HCT116 (cell line): ENCODE measurements around the gene DENND10. TPM values are rescaled to one million over a fixed set of nuclear protein-coding genes. Genes with fewer than 3 reads are reported as not detected.

ENCODE experiments used
- ATAC-seq: fragments of 200-7000 bp; cut with Tn5 transposase; 2 replicates; pipeline ENCODE4 v1.9.1; 2020; ENCODE audit warnings: mild to moderate bottlenecking, moderate library complexity
- BruUV-seq: library from RNA; stranded (reverse); fragments of 400-500 nt; replicated peaks from 2 replicates; lab custom pipeline; 2021; lab: Mats Ljungman, UMichigan
- CTCF ChIA-PET: fragments of 300-600 bp; sonication (Branson Sonifier 250); formaldehyde crosslinking; loops from one replicate; lab custom pipeline; 2021; ENCODE audit warnings: antibody characterized with exemption; lab: Charles Lee
- POLR2A ChIA-PET: fragments of 300-600, 350-600 bp; sonication (Branson Sonifier 250); formaldehyde crosslinking; loops from one replicate; lab custom pipeline; 2021; ENCODE audit warnings: antibody characterized with exemption; lab: Charles Lee
- RAD21 ChIA-PET, 2 experiments: fragments of 300-600 bp; sonication (Branson Sonifier 250); formaldehyde crosslinking; loops; one replicate each; lab custom pipeline; 2023; ENCODE audit warnings: low total read pairs in 2 of 2; ENCODE audit not compliant: uncharacterized antibody in 2 of 2, unreplicated experiment in 2 of 2, low non-redundant PET in 1 of 2; lab: Charles Lee
- DNase-seq: peaks from one replicate; pipeline ENCODE4 v3.0.0-alpha.2; 2010; ENCODE audit warnings: low read depth, low spot score
- H2AFZ ChIP-seq: fragments of 200-600 bp; shearing (Covaris generic), sonication (generic); 2 replicates; pipeline ENCODE4 v1.6.1; 2017; ENCODE audit warnings: low read depth, mixed run types, mixed read lengths, antibody characterized with exemption, low read length; ENCODE audit not compliant: poor library complexity, severe bottlenecking
- H3K27ac ChIP-seq: 2 replicates; pipeline ENCODE4 v1.5.1; 2012; ENCODE audit warnings: low read depth, low read length
- H3K27me3 ChIP-seq: fragments of 200-600 bp; sonication (generic); 2 replicates; pipeline ENCODE4 v1.6.1; 2016; ENCODE audit warnings: mixed run types, low read length, mixed read lengths; ENCODE audit not compliant: insufficient read depth
- H3K36me3 ChIP-seq, 2 experiments: fragments of 200-500 bp in 1 of 2; fragments of 200-600 bp in 1 of 2; sonication (Bioruptor generic) in 1 of 2; sonication (generic) in 1 of 2; 2 replicates each; pipeline versions ENCODE4 v1.5.1 to v1.6.1; 2014 to 2016; ENCODE audit warnings: low read length in 2 of 2, inconsistent platforms in 1 of 2, mixed read lengths in 1 of 2, mixed run types in 1 of 2; ENCODE audit not compliant: insufficient read depth in 2 of 2, control insufficient read depth in 1 of 2
- H3K4me1 ChIP-seq, 2 experiments: fragments of 200-600 bp in 1 of 2; sonication (generic) in 1 of 2; 2 replicates each; pipeline versions ENCODE4 v1.5.1 to v1.6.1; 2012 to 2017; ENCODE audit warnings: low read length in 2 of 2, inconsistent platforms in 1 of 2, mild to moderate bottlenecking in 1 of 2, mixed read lengths in 1 of 2, mixed run types in 1 of 2, moderate library complexity in 1 of 2; ENCODE audit not compliant: insufficient read depth in 2 of 2, control insufficient read depth in 1 of 2
- H3K4me2 ChIP-seq: fragments of 200-600 bp; sonication (generic); 2 replicates; pipeline ENCODE4 v1.6.1; 2017; ENCODE audit warnings: mixed run types, low read length, mixed read lengths
- H3K4me3 ChIP-seq, 2 experiments: fragments of 200-600 bp in 1 of 2; sonication (generic) in 1 of 2; replicated peaks in 1 of 2; 2 replicates each; pipeline ENCODE4 v1.5.1; 2011 to 2016; ENCODE audit warnings: low read length in 2 of 2, control low read depth in 1 of 2, low read depth in 1 of 2, mild to moderate bottlenecking in 1 of 2, mixed read lengths in 1 of 2, mixed run types in 1 of 2
- H3K79me2 ChIP-seq: fragments of 200-600 bp; sonication (generic); 2 replicates; pipeline ENCODE4 v1.6.1; 2017; ENCODE audit warnings: mild to moderate bottlenecking, mixed run types, low read length, moderate library complexity, mixed read lengths; ENCODE audit not compliant: insufficient read depth
- H3K9ac ChIP-seq: fragments of 200-600 bp; sonication (generic); 2 replicates; pipeline ENCODE4 v1.6.1; 2016; ENCODE audit warnings: low read length, mixed read lengths
- H3K9me2 ChIP-seq: fragments of 200-600 bp; sonication (generic), shearing (Covaris generic); 2 replicates; pipeline ENCODE4 v1.6.1; 2017; ENCODE audit warnings: mixed run types, mild to moderate bottlenecking, moderate library complexity; ENCODE audit not compliant: insufficient read depth
- H3K9me3 ChIP-seq, 2 experiments: fragments of 200-500 bp in 1 of 2; fragments of 200-600 bp in 1 of 2; sonication (Bioruptor generic) in 1 of 2; sonication (generic) in 1 of 2; 2 replicates each; pipeline ENCODE4 v1.6.1; 2014 to 2017; ENCODE audit warnings: low read length in 2 of 2, mixed read lengths in 2 of 2, inconsistent platforms in 1 of 2, low read depth in 1 of 2, mild to moderate bottlenecking in 1 of 2, mixed run types in 1 of 2, moderate library complexity in 1 of 2; ENCODE audit not compliant: control insufficient read depth in 1 of 2, insufficient read depth in 1 of 2
- H4K20me1 ChIP-seq: fragments of 200-600 bp; sonication (generic), shearing (Covaris generic); 2 replicates; pipeline ENCODE4 v1.6.1; 2017; ENCODE audit warnings: mixed run types, mild to moderate bottlenecking, moderate library complexity; ENCODE audit not compliant: insufficient read depth
- CEBPB ChIP-seq: IDR thresholded peaks from 2 replicates; pipeline ENCODE4 v1.6.1; 2012; ENCODE audit warnings: low read depth
- ELF1 ChIP-seq: IDR thresholded peaks from 2 replicates; pipeline ENCODE4 v1.6.1; 2012; ENCODE audit warnings: low read depth, borderline replicate concordance
- FOSL1 ChIP-seq: IDR thresholded peaks from 2 replicates; pipeline ENCODE4 v1.6.1; 2012; ENCODE audit warnings: low read depth
- SIN3A ChIP-seq: IDR thresholded peaks from 2 replicates; pipeline ENCODE4 v1.6.1; 2012; ENCODE audit warnings: low read depth
- ZNF274 ChIP-seq: fragments of 200-500 bp; sonication (Bioruptor generic); IDR thresholded peaks from 2 replicates; pipeline ENCODE4 v1.6.1; 2014; ENCODE audit warnings: mild to moderate bottlenecking, low read depth, low read length, inconsistent platforms
- intact Hi-C: fragments of 100-400 bp; cut with micrococcal nuclease; formaldehyde crosslinking; loops from 2 replicates; pipeline ENCODE4 v1.10.0; 2022
- total RNA-seq: library from RNA; stranded (reverse); gene quantifications from one replicate; pipeline ENCODE4 v1.2.1, GENCODE V29; 2021; ENCODE audit not compliant: unreplicated experiment
- TF ChIP-seq, protein P1 (sequence below): IDR thresholded peaks from 2 replicates; pipeline ENCODE4 v1.6.1; 2012; ENCODE audit warnings: low read depth
- TF ChIP-seq, protein P2 (sequence below): IDR thresholded peaks from 2 replicates; pipeline ENCODE4 v1.6.1; 2012

DENND10 gene
- total RNA-seq, 1 experiment from 2014 or later = 47.5 TPM

DNA sequence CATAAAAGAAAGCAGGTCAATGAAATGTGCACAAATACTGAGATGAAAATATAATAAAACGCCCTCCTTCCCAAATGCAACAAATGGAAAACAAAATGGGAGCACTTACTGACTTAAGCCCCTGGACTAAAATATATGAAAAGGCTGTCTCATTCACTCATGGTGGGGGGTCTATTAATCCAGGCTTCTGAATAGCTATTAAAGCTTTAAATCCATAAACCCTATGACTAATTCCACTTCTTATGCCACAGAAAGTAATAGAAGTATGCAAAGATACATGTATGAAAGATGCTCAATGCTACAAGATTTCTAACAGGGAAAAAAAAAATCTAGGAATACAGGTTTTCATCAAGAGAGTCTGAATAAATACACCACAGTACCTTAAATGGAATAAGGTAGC is 43.8 kb upstream of the DENND10 start:
- Histone ChIP-seq H3K36me3 (peaks cover 89 to 95% of the 10 kb centered on the region in 2 experiments), H3K4me2 (no peak overlapping the region), H3K9ac (no peak overlapping the region), H3K4me1 (no peaks in the 10 kb centered on the region), H3K27ac (no peak overlapping the region), H2AFZ (no peak overlapping the region), H3K9me2 (no peaks in the 10 kb centered on the region), H3K27me3 (no peaks in the 10 kb centered on the region), H3K79me2 (peaks cover 100% of the 10 kb centered on the region), H3K9me3 (no peaks in the 10 kb centered on the region), H4K20me1 (peaks cover 64% of the 10 kb centered on the region), H3K4me3 (no peak overlapping the region)
- CTCF ChIA-PET = no interaction called here
- no TSS peak for BruUV-seq
- TF ChIP-seq CEBPB (no peak), ELF1 (no peak), FOSL1 (no peak), SIN3A (no peak), ZNF274 (no peak)
- TF ChIP-seq, protein P1, sequence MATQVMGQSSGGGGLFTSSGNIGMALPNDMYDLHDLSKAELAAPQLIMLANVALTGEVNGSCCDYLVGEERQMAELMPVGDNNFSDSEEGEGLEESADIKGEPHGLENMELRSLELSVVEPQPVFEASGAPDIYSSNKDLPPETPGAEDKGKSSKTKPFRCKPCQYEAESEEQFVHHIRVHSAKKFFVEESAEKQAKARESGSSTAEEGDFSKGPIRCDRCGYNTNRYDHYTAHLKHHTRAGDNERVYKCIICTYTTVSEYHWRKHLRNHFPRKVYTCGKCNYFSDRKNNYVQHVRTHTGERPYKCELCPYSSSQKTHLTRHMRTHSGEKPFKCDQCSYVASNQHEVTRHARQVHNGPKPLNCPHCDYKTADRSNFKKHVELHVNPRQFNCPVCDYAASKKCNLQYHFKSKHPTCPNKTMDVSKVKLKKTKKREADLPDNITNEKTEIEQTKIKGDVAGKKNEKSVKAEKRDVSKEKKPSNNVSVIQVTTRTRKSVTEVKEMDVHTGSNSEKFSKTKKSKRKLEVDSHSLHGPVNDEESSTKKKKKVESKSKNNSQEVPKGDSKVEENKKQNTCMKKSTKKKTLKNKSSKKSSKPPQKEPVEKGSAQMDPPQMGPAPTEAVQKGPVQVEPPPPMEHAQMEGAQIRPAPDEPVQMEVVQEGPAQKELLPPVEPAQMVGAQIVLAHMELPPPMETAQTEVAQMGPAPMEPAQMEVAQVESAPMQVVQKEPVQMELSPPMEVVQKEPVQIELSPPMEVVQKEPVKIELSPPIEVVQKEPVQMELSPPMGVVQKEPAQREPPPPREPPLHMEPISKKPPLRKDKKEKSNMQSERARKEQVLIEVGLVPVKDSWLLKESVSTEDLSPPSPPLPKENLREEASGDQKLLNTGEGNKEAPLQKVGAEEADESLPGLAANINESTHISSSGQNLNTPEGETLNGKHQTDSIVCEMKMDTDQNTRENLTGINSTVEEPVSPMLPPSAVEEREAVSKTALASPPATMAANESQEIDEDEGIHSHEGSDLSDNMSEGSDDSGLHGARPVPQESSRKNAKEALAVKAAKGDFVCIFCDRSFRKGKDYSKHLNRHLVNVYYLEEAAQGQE = no peak
- TF ChIP-seq, protein P2, sequence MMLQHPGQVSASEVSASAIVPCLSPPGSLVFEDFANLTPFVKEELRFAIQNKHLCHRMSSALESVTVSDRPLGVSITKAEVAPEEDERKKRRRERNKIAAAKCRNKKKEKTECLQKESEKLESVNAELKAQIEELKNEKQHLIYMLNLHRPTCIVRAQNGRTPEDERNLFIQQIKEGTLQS = no peak
- no peak for ATAC-seq
- intact Hi-C loops = loop anchor here (2.0 kb wide), 1 partner anchor 13 kb away; no protein-coding TSS in a partner anchor
- no peak for DNase-seq
- POLR2A ChIA-PET = no interaction called here
- RAD21 ChIA-PET = no interaction called here
